GM21723 (cell line): Measurements from ENCODE around the gene TAF1A.
"Not testable (repeated sequence)": the region's sequence is repeated elsewhere in the genome, so short reads cannot be mapped to it uniquely, and the experiment has no call there.

Source experiments
- ATAC-seq: cut with Tn5 transposase; IDR thresholded peaks from one replicate; pipeline ENCODE4 v1.9.1; 2021; ENCODE audit warnings: mild to moderate bottlenecking, moderate library complexity; ENCODE audit not compliant: unreplicated experiment

The TAF1A gene

GRCh38 chr1:222589462-222590302 is at the start of gene TAF1A:
Gene TAF1A (minus strand): TSS chr1:222589933.
- peak; percentile 100 for ATAC-seq

DNA sequence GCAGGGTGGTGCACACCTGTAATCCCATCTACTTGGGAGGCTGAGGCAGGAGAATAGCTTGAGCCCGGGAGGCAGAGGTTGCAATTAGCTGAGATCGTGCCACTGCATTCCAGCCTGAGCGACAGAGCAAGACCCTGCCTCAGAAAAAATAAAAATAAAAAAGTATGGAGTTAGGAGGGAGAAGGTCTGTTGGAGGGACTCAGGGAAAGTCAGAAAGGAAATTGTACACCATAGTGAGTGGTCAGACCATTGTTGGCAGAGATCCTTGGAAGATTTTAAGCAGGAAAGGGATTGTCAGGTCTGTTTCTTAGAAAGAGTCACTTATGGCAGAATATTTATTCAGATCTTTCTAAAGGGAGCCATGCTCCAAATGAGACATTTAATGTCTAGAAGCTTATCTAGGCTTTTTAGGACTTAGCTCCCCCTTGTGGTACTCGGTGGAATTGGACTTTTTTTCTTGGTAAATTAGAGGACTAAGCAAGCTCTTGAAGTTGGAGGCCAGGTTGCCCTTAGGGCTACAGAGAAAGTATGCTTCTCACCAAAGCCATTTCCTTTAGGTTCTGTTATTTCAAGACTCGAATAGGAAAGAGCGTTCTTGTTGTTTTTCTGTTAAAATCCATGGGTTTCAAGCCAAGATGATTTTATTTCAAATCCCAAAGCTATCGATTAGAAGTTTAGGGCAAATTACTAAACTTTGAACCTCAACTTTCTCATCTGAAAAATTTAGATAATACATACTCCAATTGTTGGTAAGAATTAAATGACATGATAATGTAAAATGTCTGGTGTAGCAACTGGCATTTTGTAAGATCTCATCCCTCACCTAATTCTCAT is 44.7 kb upstream of the TAF1A start:
- peak; percentile 95 for ATAC-seq

GRCh38 chr1:222632749-222633148 is 43.0 kb upstream of the TAF1A start:
- no peak for ATAC-seq

GRCh38 chr1:222631611-222632208 is 42.0 kb upstream of the TAF1A start:
- ATAC-seq: no peak

DNA sequence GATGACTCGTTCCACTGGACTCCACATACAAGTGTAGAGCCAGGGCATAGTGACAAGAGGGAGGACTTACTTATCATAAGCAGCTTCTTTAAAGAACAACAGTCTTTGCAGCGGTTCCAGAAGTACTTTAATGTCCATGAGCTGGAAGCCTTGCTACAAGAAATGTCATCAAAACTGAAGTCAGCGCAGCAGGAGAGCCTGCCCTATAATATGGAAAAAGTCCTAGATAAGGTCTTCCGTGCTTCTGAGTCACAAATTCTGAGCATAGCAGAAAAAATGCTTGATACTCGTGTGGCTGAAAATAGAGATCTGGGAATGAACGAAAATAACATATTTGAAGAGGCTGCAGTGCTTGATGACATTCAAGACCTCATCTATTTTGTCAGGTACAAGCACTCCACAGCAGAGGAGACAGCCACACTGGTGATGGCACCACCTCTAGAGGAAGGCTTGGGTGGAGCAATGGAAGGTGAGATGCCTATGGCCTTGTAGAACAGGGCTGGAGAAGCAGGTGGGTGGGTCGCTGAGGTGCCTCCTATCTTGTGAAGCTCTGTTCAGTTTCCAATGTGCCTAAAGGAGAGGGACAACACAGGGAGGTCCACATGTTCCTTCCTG is 40.3 kb upstream of the TAF1A start:
- ATAC-seq: no peak

- ATAC-seq: no peak
Measured at GRCh38 chr1:222627232-222627631, 37.5 kb upstream of the TAF1A start.

GRCh38 chr1:222624214-222624613 is 34.5 kb upstream of the TAF1A start:
- no peak for ATAC-seq

- ATAC-seq: no peak
Measured at GRCh38 chr1:222623458-222623857, 33.7 kb upstream of the TAF1A start.

DNA sequence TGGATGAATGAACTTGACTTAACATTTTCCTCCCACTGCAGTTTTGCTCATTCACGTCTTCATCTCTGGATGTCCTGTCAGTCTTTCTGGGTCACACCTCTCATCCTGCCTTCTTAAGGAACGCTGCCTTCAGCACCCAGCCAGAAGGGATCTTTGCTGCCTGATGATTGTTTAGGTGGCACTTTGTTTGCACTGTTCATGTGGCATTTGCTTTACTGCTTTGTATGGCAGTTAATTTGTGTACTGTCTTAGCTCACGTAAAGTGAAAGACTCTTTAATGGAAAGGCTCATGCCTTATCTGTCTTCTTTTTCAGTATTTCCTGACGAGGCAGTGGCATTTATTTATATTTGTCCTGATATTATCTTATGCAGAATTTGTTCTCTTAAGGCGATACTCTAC is 33.0 kb upstream of the TAF1A start:
- no peak for ATAC-seq

GRCh38 chr1:222620566-222620965 is 30.8 kb upstream of the TAF1A start:
- ATAC-seq: no peak

- ATAC-seq: no peak
Measured at GRCh38 chr1:222618880-222619596, 29.3 kb upstream of the TAF1A start.

GRCh38 chr1:222618001-222618879 is 28.5 kb upstream of the TAF1A start, which contains the start of gene MIA3:
Gene MIA3 (plus strand): TSS chr1:222618097. CDS start chr1:222618111, 14 bp downstream.
- ATAC-seq: peak; percentile 65

- ATAC-seq: peak; percentile 87
Measured at GRCh38 chr1:222617367-222617951, 27.7 kb upstream of the TAF1A start.

- no peak for ATAC-seq
Measured at GRCh38 chr1:222616525-222616924, 26.8 kb upstream of the TAF1A start.

DNA sequence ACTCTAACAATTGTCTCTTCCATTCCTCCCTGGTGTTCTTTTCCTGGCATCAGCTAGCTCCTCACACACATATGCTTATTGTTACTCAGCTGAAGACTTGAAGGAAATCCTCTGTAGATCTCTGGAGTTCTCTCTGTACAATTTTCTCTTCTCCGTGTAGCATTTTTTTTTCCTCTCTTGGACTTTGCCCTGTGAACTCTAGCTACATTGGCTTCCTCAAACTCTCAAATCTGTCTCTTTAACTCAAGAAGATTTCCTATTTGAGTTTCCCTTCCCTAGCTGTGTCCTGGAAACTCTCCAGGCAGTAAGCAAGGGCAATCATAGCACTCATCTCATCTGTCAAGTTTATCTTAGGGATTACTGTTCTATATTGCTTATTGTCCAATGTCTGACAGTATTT is 23.9 kb upstream of the TAF1A start:
- no peak for ATAC-seq

- ATAC-seq: no peak
Measured at GRCh38 chr1:222610728-222611127, 21.0 kb upstream of the TAF1A start.

DNA sequence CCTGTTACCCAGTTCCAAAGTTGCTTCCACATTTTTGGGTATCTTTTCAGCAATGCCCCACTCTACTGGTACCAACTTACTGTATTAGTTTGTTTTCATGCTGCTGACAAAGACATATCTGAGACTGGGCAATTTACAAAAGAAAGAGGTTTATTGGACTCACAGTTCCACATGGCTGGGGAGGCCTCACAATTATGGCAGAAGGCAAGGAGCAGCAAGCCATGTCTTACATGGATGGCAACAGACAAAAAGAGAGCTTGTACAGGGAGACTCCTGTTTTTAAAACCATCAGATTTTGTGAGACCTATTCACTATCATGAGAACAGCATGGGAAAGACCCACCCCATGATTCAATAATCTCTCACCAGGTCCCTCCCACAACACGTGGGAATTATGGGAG is 19.4 kb upstream of the TAF1A start:
- ATAC-seq: not testable (repeated sequence)

DNA sequence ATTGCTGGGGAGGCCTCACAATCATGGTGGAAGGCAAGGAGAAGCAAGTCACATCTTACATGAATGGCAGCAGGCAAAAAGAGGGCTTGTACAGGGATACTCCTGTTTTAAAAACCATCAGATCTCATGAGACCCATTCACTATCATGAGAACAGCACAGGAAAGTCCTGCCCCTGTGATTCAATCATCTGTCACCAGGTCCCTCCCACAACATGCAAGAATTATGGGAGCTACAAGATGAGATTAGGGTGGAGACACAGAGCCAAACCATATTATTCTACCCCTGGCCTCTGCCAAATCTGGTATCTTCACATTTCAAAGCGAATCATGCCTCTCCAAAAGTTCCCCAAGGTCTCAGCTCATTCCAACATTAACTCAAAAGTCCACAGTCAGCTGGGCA is 17.0 kb upstream of the TAF1A start:
- ATAC-seq: no peak

DNA sequence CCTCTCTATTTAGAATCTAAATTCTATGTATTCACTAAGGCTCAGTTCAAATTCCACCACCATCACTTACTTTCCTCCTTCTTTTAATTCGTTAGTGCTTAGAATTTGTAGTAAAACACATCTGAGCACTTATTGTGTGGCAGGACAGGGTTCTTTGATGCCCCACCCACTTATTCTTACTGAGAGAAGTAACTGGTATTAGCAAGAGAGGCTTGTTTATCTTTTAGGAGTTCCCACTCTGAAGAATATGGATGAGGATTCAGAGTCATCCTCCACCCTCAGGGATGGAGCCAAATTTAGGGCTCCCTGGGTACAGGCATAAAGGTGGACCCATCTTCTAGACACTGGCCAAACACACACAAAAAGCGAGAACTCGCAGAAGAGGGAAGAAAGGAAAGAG is 11.5 kb upstream of the TAF1A start:
- no peak for ATAC-seq
